Thyroid gland (tissue), 4 donors: ENCODE measurements around the gene PMM2.

ENCODE experiments used
- POLR2A ChIP-seq, 2 donors: fragments of 450-650 bp; IDR thresholded peaks; one replicate each; pipeline ENCODE4 v1.6.1; 2017; ENCODE audit warnings: antibody characterized with exemption in 2 of 2, mild to moderate bottlenecking in 2 of 2, moderate library complexity in 1 of 2
- TF ChIP-seq, protein P1 (sequence below), 6 experiments: fragments of 200-600 bp in 3 of 6; fragments of 450-650 bp in 3 of 6; sonication (generic) in 3 of 6; IDR thresholded peaks; one replicate each; pipeline ENCODE4 v1.5.1; 2016 to 2019; ENCODE audit warnings: antibody characterized with exemption in 6 of 6, mild to moderate bottlenecking in 2 of 6, inconsistent platforms in 1 of 6, moderate library complexity in 1 of 6

DNA sequence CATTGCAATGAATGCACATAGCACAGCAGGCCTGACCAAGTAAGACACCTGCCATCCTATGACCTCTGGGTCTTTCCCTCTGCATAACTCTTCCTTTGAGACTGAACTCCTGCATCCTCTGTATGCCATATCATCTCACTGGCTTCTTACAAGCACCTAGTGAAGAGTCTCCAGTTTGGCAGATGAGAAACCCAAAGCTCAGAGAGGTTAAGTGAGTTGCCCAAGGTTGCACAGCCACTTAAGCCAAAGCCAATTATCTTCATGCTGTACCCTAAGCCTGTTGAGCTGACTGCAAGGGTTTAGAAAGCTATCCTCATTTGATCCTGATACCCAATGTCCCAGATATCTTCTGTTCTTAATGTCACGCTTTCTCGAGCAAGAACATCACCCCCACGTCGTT, 35.4 kb upstream of the PMM2 start:
- TF ChIP-seq, protein P1, sequence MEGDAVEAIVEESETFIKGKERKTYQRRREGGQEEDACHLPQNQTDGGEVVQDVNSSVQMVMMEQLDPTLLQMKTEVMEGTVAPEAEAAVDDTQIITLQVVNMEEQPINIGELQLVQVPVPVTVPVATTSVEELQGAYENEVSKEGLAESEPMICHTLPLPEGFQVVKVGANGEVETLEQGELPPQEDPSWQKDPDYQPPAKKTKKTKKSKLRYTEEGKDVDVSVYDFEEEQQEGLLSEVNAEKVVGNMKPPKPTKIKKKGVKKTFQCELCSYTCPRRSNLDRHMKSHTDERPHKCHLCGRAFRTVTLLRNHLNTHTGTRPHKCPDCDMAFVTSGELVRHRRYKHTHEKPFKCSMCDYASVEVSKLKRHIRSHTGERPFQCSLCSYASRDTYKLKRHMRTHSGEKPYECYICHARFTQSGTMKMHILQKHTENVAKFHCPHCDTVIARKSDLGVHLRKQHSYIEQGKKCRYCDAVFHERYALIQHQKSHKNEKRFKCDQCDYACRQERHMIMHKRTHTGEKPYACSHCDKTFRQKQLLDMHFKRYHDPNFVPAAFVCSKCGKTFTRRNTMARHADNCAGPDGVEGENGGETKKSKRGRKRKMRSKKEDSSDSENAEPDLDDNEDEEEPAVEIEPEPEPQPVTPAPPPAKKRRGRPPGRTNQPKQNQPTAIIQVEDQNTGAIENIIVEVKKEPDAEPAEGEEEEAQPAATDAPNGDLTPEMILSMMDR (IDR thresholded peaks at IDR 0.05) = no peak
- no peak for TF ChIP-seq POLR2A (IDR thresholded peaks at IDR 0.05)
